Karpas-422 (cell line): Measurements from ENCODE around the gene LMBR1. TPM values are rescaled to one million over a fixed set of nuclear protein-coding genes. Genes with fewer than 3 reads are reported as not detected.

Experiments
- DNase-seq: peaks from one replicate; pipeline ENCODE4 v3.0.0-alpha.2; 2015
- H2AFZ ChIP-seq: fragments of 200-600 bp; sonication (generic); 2 replicates; pipeline ENCODE4 v1.6.1; 2014; ENCODE audit warnings: antibody characterized with exemption, low read length, mixed read lengths
- H3K27ac ChIP-seq: fragments of 200-600 bp; sonication (generic); 2 replicates; pipeline ENCODE4 v1.5.1; 2014; ENCODE audit warnings: mild to moderate bottlenecking, low read length, moderate library complexity
- H3K27me3 ChIP-seq: fragments of 200-600 bp; sonication (generic); 2 replicates; pipeline ENCODE4 v1.6.1; 2014; ENCODE audit warnings: low read length, mixed read lengths
- H3K36me3 ChIP-seq: fragments of 200-600 bp; sonication (generic); 2 replicates; pipeline ENCODE4 v1.6.1; 2014; ENCODE audit warnings: low read length, mixed read lengths; ENCODE audit not compliant: insufficient read depth
- H3K4me1 ChIP-seq: fragments of 200-600 bp; sonication (generic); 2 replicates; pipeline ENCODE4 v1.6.1; 2014; ENCODE audit warnings: mild to moderate bottlenecking, low read length, mixed read lengths
- H3K4me2 ChIP-seq: fragments of 200-600 bp; sonication (generic); 2 replicates; pipeline ENCODE4 v1.6.1; 2014; ENCODE audit warnings: low read length, low read depth, mild to moderate bottlenecking; ENCODE audit not compliant: poor library complexity, severe bottlenecking
- H3K4me3 ChIP-seq: fragments of 200-600 bp; sonication (generic); 2 replicates; pipeline ENCODE4 v1.5.1; 2014; ENCODE audit warnings: mild to moderate bottlenecking, antibody characterized with exemption, low read length, mixed read lengths
- H3K79me2 ChIP-seq: fragments of 200-600 bp; sonication (generic); 2 replicates; pipeline ENCODE4 v1.6.1; 2014; ENCODE audit warnings: mild to moderate bottlenecking, low read length, mixed read lengths
- H3K9ac ChIP-seq: fragments of 200-600 bp; sonication (generic); 2 replicates; pipeline ENCODE4 v1.6.0; 2014; ENCODE audit warnings: low read length
- H3K9me2 ChIP-seq: fragments of 200-600 bp; sonication (generic), shearing (Covaris generic); replicated peaks from 2 replicates; pipeline ENCODE4 v1.6.0; 2014; ENCODE audit warnings: mild to moderate bottlenecking, low read length, moderate library complexity; ENCODE audit not compliant: insufficient read depth
- H3K9me3 ChIP-seq: fragments of 300-700, 200-600 bp; sonication (generic); 2 replicates; pipeline ENCODE4 v1.6.1; 2014; ENCODE audit warnings: low read length, mixed read lengths
- H4K20me1 ChIP-seq: fragments of 200-600 bp; sonication (generic); 2 replicates; pipeline ENCODE4 v1.6.1; 2014; ENCODE audit warnings: mild to moderate bottlenecking, antibody characterized with exemption, low read length, low read depth; ENCODE audit not compliant: insufficient read depth
- total RNA-seq: library from RNA; depleted of rRNA; stranded (reverse); fragments of >200 nt; shearing (Covaris generic); gene quantifications from 2 replicates; pipeline ENCODE4 v1.2.3, GENCODE V29; 2014; ENCODE audit warnings: low replicate concordance

LMBR1 gene
- total RNA-seq, 1 experiment from 2014 or later: 202 TPM

DNA sequence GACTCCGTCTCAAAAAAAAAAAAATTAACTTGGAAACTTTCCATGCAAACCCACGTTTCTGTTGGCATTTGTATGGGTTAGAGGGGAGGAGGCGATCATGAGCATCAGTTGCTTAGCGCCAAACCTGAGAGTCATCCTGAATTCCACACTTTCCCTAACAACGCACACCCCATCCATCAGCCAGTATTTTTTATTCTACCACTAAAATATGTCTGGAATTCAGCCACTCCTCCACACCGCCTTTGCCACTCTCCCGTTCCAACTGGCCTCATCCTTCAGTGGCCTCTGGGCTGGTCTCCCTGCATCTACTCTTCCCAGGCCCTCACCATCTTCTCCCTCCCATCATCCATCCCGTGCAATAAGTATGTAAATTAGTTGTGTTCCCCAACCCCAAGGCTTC lies 4.7 kb upstream of the LMBR1 start:
- H3K27ac ChIP-seq: no peak overlapping the region

DNA sequence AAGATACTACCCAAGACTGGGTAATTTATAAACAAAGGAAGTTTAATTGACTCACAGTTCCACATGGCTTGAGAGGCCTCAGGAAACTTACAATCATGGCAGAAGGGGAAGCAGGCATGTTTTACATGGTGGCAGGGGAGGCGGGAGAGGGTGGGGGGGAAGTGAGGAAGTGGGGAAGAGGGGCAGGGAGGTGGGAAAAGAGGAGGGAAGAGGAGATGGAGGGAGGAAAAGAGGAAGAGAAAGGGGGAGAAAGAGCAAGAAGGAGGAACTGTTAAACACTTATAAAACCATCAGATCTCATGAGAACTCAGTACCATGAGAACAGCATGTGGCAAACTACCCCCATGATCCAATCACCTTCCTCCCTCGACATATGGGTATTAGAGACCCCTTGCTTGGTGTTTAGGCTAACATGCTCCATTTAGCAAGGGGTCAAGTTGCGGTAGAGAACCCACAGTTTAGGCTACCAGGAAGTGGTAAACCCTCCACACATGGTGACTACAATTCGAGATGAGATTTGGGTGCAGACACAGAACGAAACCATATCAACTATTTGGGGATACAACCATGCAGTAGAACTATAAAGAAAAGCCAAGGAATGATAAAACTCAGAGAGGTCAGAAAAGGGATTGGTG lies 3.5 kb upstream of the LMBR1 start:
- Histone ChIP-seq H4K20me1 (no peaks in the 10 kb centered on the region), H3K4me3 (no peak overlapping the region), H2AFZ (no peak overlapping the region), H3K9me2 (no peaks in the 10 kb centered on the region), H3K27ac (no peak overlapping the region), H3K36me3 (no peaks in the 10 kb centered on the region), H3K79me2 (peaks cover 10% of the 10 kb centered on the region), H3K27me3 (no peaks in the 10 kb centered on the region), H3K4me1 (peaks cover 6% of the 10 kb centered on the region), H3K9me3 (no peaks in the 10 kb centered on the region), H3K9ac (no peak overlapping the region), H3K4me2 (no peak overlapping the region)
- no peak for DNase-seq

More for the DNA sequence above, 4.7 kb upstream of the LMBR1 start:
- H3K4me1 ChIP-seq: peaks cover 3% of the 10 kb centered on the region
- no peaks in the 10 kb centered on the region for H3K36me3 ChIP-seq
- no peak for DNase-seq
- H3K9me2 ChIP-seq: no peaks in the 10 kb centered on the region
- no peaks in the 10 kb centered on the region for H3K9me3 ChIP-seq
- H2AFZ ChIP-seq: no peak overlapping the region
- no peaks in the 10 kb centered on the region for H3K79me2 ChIP-seq
- no peaks in the 10 kb centered on the region for H4K20me1 ChIP-seq
- H3K9ac ChIP-seq: no peak overlapping the region
- no peaks in the 10 kb centered on the region for H3K27me3 ChIP-seq
- H3K4me3 ChIP-seq: no peak overlapping the region
- no peak overlapping the region for H3K4me2 ChIP-seq

DNA sequence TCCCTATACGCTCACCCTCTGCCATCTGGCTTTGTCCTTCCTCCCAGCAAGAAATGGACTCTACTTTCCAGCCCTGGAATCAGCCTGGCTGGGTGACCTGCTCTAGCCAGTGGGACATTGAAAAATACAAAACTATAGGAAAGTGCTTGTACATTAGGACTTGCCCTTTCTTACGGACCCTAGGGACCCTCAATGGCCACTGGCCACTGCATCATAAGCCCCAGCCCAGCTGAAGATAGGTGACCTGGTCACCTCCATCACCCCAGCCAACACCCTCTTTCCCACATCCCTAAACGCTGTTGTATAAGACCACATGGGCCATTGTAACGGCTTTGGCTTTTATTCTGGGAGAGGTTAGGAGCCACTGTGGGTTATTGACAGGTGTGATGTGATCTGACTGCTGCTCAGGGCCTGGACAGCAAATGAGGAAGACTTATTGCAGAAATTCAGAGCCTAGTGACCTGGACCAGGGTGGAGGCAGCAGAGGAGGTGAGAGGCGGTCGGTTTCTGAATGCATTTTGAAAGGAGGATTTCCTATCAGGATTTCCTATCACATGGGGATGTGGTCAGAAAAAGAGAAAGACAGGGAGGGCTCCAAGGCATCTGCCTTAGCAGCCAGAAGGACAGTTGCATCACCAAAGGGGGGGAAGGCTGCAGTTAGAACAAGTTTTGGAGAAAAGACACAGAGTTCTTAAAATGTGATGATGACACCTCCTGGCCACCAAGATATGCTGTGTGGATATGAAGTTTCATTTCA lies 2.2 kb upstream of the LMBR1 start:
- H3K79me2 ChIP-seq: peaks cover 21% of the 10 kb centered on the region
- no peak overlapping the region for H3K27ac ChIP-seq
- no peaks in the 10 kb centered on the region for H3K27me3 ChIP-seq
- no peak for DNase-seq
- no peak overlapping the region for H3K4me2 ChIP-seq
- no peak overlapping the region for H2AFZ ChIP-seq
- H3K9me3 ChIP-seq: no peaks in the 10 kb centered on the region
- H3K9ac ChIP-seq: no peak overlapping the region
- H3K4me3 ChIP-seq: no peak overlapping the region
- peaks cover 15% of the 10 kb centered on the region for H3K4me1 ChIP-seq
- H3K36me3 ChIP-seq: peaks cover 5% of the 10 kb centered on the region; the same call in 1 of the 2 replicates
- no peaks in the 10 kb centered on the region for H3K9me2 ChIP-seq
- no peaks in the 10 kb centered on the region for H4K20me1 ChIP-seq

DNA sequence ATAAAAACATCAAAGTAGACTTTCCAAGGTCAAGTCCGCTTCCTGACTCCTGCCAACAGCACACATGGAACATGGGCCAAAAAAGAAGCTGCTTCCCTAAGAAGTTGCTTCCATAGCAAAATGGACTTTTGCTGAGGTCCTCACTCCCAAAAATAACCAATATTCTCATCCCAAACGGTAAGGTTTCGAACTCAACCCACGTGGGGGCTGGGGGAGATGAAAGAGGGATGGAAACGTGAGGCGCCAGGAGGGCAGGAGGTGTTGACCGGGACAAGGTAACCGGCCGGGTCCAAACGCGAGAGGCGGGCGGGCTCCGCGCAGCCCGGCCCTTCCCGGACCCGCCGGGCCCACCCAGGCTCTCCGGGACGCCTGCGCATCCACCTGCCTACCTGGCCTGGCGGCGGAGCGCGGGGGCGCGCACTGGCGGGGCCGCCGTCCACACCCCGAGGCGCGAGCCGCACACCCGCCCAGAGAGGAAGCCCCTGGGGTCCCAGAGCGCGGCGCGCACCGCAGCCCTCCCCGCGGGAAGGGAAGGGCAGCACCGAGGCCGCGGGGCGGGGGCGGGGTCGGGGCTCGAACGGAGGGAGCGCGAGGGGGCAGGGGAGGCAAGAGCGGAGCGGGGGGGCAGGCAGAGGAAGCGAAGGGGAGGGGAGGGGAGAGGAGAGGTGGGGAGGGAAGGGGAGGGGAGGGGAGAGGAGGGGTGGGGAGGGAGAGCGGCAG lies 742 bp downstream of the LMBR1 start:
- Histone ChIP-seq H3K9me2 (no peaks in the 10 kb centered on the region), H3K27ac (peak overlapping the region; percentile 67), H3K4me3 (peak overlapping the region; percentile 94), H3K9ac (peak overlapping the region; percentile 89), H3K27me3 (no peaks in the 10 kb centered on the region), H3K79me2 (peaks cover 51% of the 10 kb centered on the region), H3K9me3 (no peaks in the 10 kb centered on the region), H3K4me2 (peak overlapping the region; percentile 72), H2AFZ (no peak overlapping the region), H4K20me1 (no peaks in the 10 kb centered on the region), H3K4me1 (peaks cover 26% of the 10 kb centered on the region), H3K36me3 (peaks cover 17% of the 10 kb centered on the region)
- DNase-seq: peak; percentile 87

DNA sequence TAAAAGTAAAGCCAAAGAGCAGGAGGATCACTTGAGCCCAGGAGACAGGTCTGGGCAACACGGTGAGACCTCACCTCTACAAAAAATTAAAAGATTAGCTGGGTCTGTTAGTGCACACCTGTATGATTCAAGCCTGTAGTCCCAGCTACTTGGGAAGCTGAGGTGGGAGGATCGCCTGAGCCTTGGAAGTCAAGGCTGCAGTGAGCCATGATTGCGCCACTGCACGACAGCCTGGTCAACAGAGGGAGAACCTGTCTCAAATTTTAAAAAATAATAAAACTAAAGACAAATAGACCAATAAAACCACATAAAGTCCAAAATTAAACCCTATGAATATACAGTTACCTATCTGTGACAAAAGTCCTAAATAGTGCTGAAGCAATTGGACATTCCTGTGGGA lies 3.2 kb downstream of the LMBR1 start:
- no peaks in the 10 kb centered on the region for H4K20me1 ChIP-seq
- no peaks in the 10 kb centered on the region for H3K9me2 ChIP-seq
- H2AFZ ChIP-seq: no peak overlapping the region
- no peaks in the 10 kb centered on the region for H3K9me3 ChIP-seq
- H3K79me2 ChIP-seq: peaks cover 76% of the 10 kb centered on the region
- DNase-seq: no peak
- H3K36me3 ChIP-seq: peaks cover 27% of the 10 kb centered on the region
- H3K4me3 ChIP-seq: no peak overlapping the region
- H3K27ac ChIP-seq: no peak overlapping the region
- peaks cover 26% of the 10 kb centered on the region for H3K4me1 ChIP-seq
- no peaks in the 10 kb centered on the region for H3K27me3 ChIP-seq
- H3K9ac ChIP-seq: no peak overlapping the region
- no peak overlapping the region for H3K4me2 ChIP-seq

DNA sequence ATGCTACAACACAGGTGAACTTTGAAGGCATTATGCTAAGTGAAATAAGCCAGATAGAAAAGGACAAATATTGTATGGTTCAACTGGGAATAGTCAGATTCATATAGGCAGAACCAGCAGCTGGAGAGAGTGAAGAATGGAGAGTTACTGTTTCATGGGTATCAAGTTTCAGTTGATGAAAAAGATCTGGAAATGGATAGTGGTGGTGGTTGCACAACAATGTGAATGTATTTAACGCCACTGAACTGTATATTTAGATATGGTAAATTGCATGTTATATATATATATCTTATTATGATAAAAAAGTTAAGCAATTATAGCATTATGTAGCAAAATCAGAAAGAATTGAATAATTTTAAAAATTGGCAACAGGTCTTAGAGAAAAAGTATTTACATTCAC lies 3.9 kb downstream of the LMBR1 start:
- H2AFZ ChIP-seq: no peak overlapping the region
- H3K9me2 ChIP-seq: no peaks in the 10 kb centered on the region
- peaks cover 33% of the 10 kb centered on the region for H3K36me3 ChIP-seq
- H3K9me3 ChIP-seq: no peaks in the 10 kb centered on the region
- no peak for DNase-seq
- no peak overlapping the region for H3K4me3 ChIP-seq
- no peak overlapping the region for H3K27ac ChIP-seq
- H3K27me3 ChIP-seq: no peaks in the 10 kb centered on the region
- H3K4me1 ChIP-seq: peaks cover 26% of the 10 kb centered on the region
- no peaks in the 10 kb centered on the region for H4K20me1 ChIP-seq
- peaks cover 83% of the 10 kb centered on the region for H3K79me2 ChIP-seq
- H3K9ac ChIP-seq: no peak overlapping the region
- no peak overlapping the region for H3K4me2 ChIP-seq

DNA sequence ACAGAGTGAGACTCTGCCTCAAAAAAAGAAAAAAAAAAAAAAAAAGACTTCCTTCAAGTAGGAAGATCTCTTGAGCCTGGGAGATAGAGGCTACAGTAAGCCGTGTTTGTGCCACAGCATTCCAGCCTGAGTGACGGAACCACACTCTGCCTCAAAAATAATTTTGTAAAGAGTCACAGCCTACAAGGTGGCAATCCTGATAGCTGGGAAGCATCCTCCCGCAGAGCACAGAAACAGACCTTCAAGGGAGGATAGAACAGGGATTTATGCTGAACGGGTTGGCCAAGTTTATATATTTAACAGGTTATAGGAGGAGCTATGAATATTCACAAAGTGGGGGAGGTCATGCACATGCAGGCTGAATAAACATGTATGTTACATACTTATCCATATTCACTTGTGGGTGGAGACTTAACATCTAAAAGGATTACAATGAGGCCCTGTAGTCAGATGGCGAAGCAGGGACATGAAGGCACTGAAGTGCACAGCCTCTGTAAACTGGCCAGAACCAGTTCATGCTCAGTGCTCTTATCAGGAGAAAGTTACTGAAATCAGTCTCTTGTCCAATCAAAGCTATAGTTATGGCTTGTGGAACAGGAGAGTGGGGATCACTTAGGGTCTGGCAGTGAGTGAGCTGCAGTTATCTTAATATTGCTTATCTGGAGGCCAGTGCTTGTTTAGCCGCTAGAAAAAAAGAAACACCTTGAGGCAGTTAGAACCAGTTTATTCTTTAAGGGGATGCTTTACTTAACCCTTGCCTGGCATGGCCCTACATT lies 6.8 kb downstream of the LMBR1 start:
- 0 out of 2 replicates have a peak, but pooled peaks cover 3% of the 10 kb centered on the region for H4K20me1 ChIP-seq
- H2AFZ ChIP-seq: no peak overlapping the region
- H3K4me3 ChIP-seq: no peak overlapping the region
- no peaks in the 10 kb centered on the region for H3K9me3 ChIP-seq
- peaks cover 27% of the 10 kb centered on the region for H3K4me1 ChIP-seq
- no peak overlapping the region for H3K4me2 ChIP-seq
- H3K36me3 ChIP-seq: peaks cover 61% of the 10 kb centered on the region
- H3K9me2 ChIP-seq: no peaks in the 10 kb centered on the region
- H3K9ac ChIP-seq: no peak overlapping the region
- no peaks in the 10 kb centered on the region for H3K27me3 ChIP-seq
- no peak for DNase-seq
- peaks cover 99% of the 10 kb centered on the region for H3K79me2 ChIP-seq
- H3K27ac ChIP-seq: no peak overlapping the region
